Tibial nerve (tissue), 4 donors: ENCODE measurements around the gene PSTPIP2. TPM values are rescaled to one million over a fixed set of nuclear protein-coding genes. Genes with fewer than 3 reads are reported as not detected.

Experiments used
- DNase-seq, 2 donors: peaks; one replicate each; pipeline ENCODE4 v3.0.0-alpha.2; 2019; ENCODE audit warnings: low spot score in 2 of 2
- H3K27ac ChIP-seq, 4 donors: fragments of 200-600 bp; sonication (generic) in 3 of 4; one replicate each; pipeline ENCODE4 v1.5.1; 2017 to 2019; ENCODE audit warnings: mild to moderate bottlenecking in 1 of 4
- H3K27me3 ChIP-seq, 2 donors: fragments of 200-600 bp; sonication (generic) in 1 of 2; one replicate each; pipeline versions ENCODE4 v1.5.1 to v1.6.0; 2017 to 2019
- H3K36me3 ChIP-seq, 3 donors: fragments of 200-600 bp; sonication (generic); one replicate each; pipeline ENCODE4 v1.5.1; 2018 to 2019
- H3K4me1 ChIP-seq, 4 donors: fragments of 200-600 bp; sonication (generic) in 3 of 4; one replicate each; pipeline ENCODE4 v1.5.1; 2017 to 2019
- H3K4me3 ChIP-seq, 4 donors: fragments of 200-600 bp; sonication (generic) in 3 of 4; one replicate each; pipeline ENCODE4 v1.5.1; 2017 to 2019; ENCODE audit warnings: mild to moderate bottlenecking in 1 of 4, moderate library complexity in 1 of 4
- H3K9me3 ChIP-seq, 4 donors: fragments of 200-600 bp; sonication (generic) in 3 of 4; one replicate each; pipeline ENCODE4 v1.5.1; 2017 to 2019
- CTCF ChIP-seq, 5 experiments: fragments of 200-600 bp in 3 of 5; fragments of 450-650 bp in 2 of 5; sonication (generic) in 3 of 5; IDR thresholded peaks; one replicate each; pipeline ENCODE4 v1.5.1; 2016 to 2019; ENCODE audit warnings: antibody characterized with exemption in 5 of 5, mild to moderate bottlenecking in 3 of 5, moderate library complexity in 2 of 5
- EP300 ChIP-seq, 2 donors: sonication (generic); formaldehyde crosslinking; IDR thresholded peaks; one replicate each; pipeline ENCODE4 v1.6.1; 2017; ENCODE audit warnings: antibody characterized with exemption in 2 of 2, mild to moderate bottlenecking in 1 of 2
- POLR2A ChIP-seq, 2 donors: fragments of 450-650 bp; IDR thresholded peaks; one replicate each; pipeline ENCODE4 v1.6.1; 2017; ENCODE audit warnings: antibody characterized with exemption in 2 of 2, mild to moderate bottlenecking in 2 of 2, moderate library complexity in 2 of 2
- WGBS, 2 donors: methylation state at CpG; one replicate each; pipeline ENCODE4 v1.1.5; 2018; 5-methylcytosine and 5-hydroxymethylcytosine counted together
- total RNA-seq, 4 donors: library from RNA; depleted of rRNA; stranded (reverse); fragments of >200 nt; gene quantifications; one replicate each; pipeline ENCODE4 v1.1.0, GENCODE V29; 2016

PSTPIP2 gene
- total RNA-seq, 4 donors from 2014 or later, result 5.4 to 9.9 (median 7.1) TPM

GRCh38 chr18:46104128-46104911 lies 32.3 kb upstream of the PSTPIP2 start, which contains the start of gene HAUS1:
Gene HAUS1, plus strand, starts transcription at chr18:46104385. Its CDS starts 27 bp downstream, at chr18:46104412.
- 0 to 1% methylated on average over 51 to 56 of the region's 57 CpGs for WGBS, 2 donors
- TF ChIP-seq EP300 (IDR thresholded peaks at IDR 0.05), result peak; percentile 33 to 74
- TF ChIP-seq POLR2A (IDR thresholded peaks at IDR 0.05), result peak; percentile 47 to 72
- TF ChIP-seq CTCF (IDR thresholded peaks at IDR 0.05), result peak in 1 of 5 experiments; percentile 16
- DNase-seq, result peak; percentile 90 to 91
- Histone ChIP-seq H3K36me3 (peaks cover 0 to 22% (median 0%) of the 10 kb centered on the region in 3 donors), H3K4me3 (peak within 1 kb of the TSS; percentile 56 to 97 (median 82)), H3K27ac (peak within 1 kb of the TSS; percentile 31 to 90 (median 83)), H3K9me3 (no peaks in the 10 kb centered on the region), H3K27me3 (no peaks in the 10 kb centered on the region), H3K4me1 (peaks cover 0 to 18% (median 5%) of the 10 kb centered on the region in 4 donors)

GRCh38 chr18:46099463-46099862 lies 27.4 kb upstream of the PSTPIP2 start:
- Histone ChIP-seq H3K9me3 (no peaks in the 10 kb centered on the region), H3K4me3 (no peak overlapping the region), H3K27me3 (no peaks in the 10 kb centered on the region), H3K4me1 (peaks cover 0 to 41% (median 20%) of the 10 kb centered on the region in 4 donors), H3K36me3 (peaks cover 0 to 5% (median 0%) of the 10 kb centered on the region in 3 donors), H3K27ac (no peak overlapping the region)
- TF ChIP-seq POLR2A (IDR thresholded peaks at IDR 0.05) (no peak), EP300 (IDR thresholded peaks at IDR 0.05) (no peak), CTCF (IDR thresholded peaks at IDR 0.05) (no peak)
- no peak for DNase-seq
- 96% methylated on average over 8 of the region's 8 CpGs for WGBS, 2 donors

GRCh38 chr18:46098616-46098933 lies 26.5 kb upstream of the PSTPIP2 start:
- H3K4me1 ChIP-seq, result peaks cover 0 to 42% (median 20%) of the 10 kb centered on the region in 4 donors
- no peak for TF ChIP-seq CTCF (IDR thresholded peaks at IDR 0.05)
- no peak for TF ChIP-seq POLR2A (IDR thresholded peaks at IDR 0.05)
- no peak for TF ChIP-seq EP300 (IDR thresholded peaks at IDR 0.05)
- DNase-seq, result no peak
- H3K36me3 ChIP-seq, result peaks cover 0 to 14% (median 4%) of the 10 kb centered on the region in 3 donors
- H3K27ac ChIP-seq, result peak overlapping the region; percentile 70 to 90 (median 86)
- 14 to 15% methylated on average over 16 of the region's 16 CpGs for WGBS, 2 donors
- H3K4me3 ChIP-seq, result peak overlapping the region; percentile 70 to 92 (median 88)
- H3K27me3 ChIP-seq, result no peaks in the 10 kb centered on the region
- no peaks in the 10 kb centered on the region for H3K9me3 ChIP-seq

- 0 to 1% methylated on average over 45 to 53 of the region's 53 CpGs for WGBS, 2 donors
- Histone ChIP-seq H3K27me3 (no peaks in the 10 kb centered on the region), H3K4me3 (peak within 1 kb of the TSS; percentile 70 to 92 (median 88)), H3K4me1 (peaks cover 0 to 43% (median 20%) of the 10 kb centered on the region in 4 donors), H3K27ac (peak within 1 kb of the TSS; percentile 70 to 90 (median 86)), H3K36me3 (peaks cover 0 to 19% (median 10%) of the 10 kb centered on the region in 3 donors), H3K9me3 (no peaks in the 10 kb centered on the region)
- DNase-seq, result peak; percentile 85 to 87
- TF ChIP-seq CTCF (IDR thresholded peaks at IDR 0.05) (peak in 1 of 5 experiments; percentile 22), EP300 (IDR thresholded peaks at IDR 0.05) (peak in 1 of 2 donors; percentile 91), POLR2A (IDR thresholded peaks at IDR 0.05) (peak; percentile 63 to 76)
These were observed 25.9 kb upstream of the PSTPIP2 start, which contains the start of gene ATP5F1A for GRCh38 chr18:46097801-46098615. Gene ATP5F1A, minus strand, starts transcription at chr18:46098296. Its CDS starts 65 bp downstream, at chr18:46098231.
